Neural crest cell (in vitro differentiated cells): ENCODE data around the gene RITA1. TPM values are rescaled to one million over a fixed set of nuclear protein-coding genes. Genes with fewer than 3 reads are reported as not detected.

ENCODE experiments used
- DNase-seq: peaks from one replicate; pipeline ENCODE4 v3.0.0; 2021; ENCODE audit warnings: low read depth, mixed read lengths, low spot score
- H3K27ac Mint-ChIP-seq: one replicate; pipeline ENCODE4 v1.8.0; 2021; ENCODE audit warnings: mild to moderate bottlenecking, mixed read lengths; ENCODE audit not compliant: unreplicated experiment
- H3K27me3 Mint-ChIP-seq: 2 replicates; pipeline ENCODE4 v1.8.0; 2021; ENCODE audit warnings: low read depth, mild to moderate bottlenecking, mixed read lengths
- H3K36me3 Mint-ChIP-seq: 2 replicates; pipeline ENCODE4 v1.8.0; 2021; ENCODE audit warnings: low read depth, mild to moderate bottlenecking, mixed read lengths
- H3K4me1 Mint-ChIP-seq: 2 replicates; pipeline ENCODE4 v1.8.0; 2021; ENCODE audit warnings: mixed read lengths
- H3K4me3 Mint-ChIP-seq: one replicate; pipeline ENCODE4 v1.8.0; 2021; ENCODE audit warnings: mild to moderate bottlenecking, mixed read lengths
- H3K9me3 Mint-ChIP-seq: 2 replicates; pipeline ENCODE4 v1.8.0; 2021; ENCODE audit warnings: mixed read lengths
- CTCF ChIP-seq: fragments of 200-600 bp; sonication (generic); conservative IDR thresholded peaks from 2 replicates; pipeline ENCODE4 v1.5.0; 2021; ENCODE audit warnings: antibody characterized with exemption, mild to moderate bottlenecking
- total RNA-seq: library from RNA; stranded (reverse); gene quantifications from 2 replicates; pipeline ENCODE4 v1.2.1, GENCODE V29; 2021

RITA1 gene
- total RNA-seq, 1 donor from 2014 or later: 20.1 TPM

- peaks cover 21% of the 10 kb centered on the region for H3K4me1 Mint-ChIP-seq
- peak overlapping the region; percentile 91 for H3K27ac Mint-ChIP-seq
- TF ChIP-seq CTCF: no peak
- peaks cover 4% of the 10 kb centered on the region for H3K36me3 Mint-ChIP-seq
- H3K27me3 Mint-ChIP-seq: no peaks in the 10 kb centered on the region
- H3K4me3 Mint-ChIP-seq: peak overlapping the region; percentile 96
- no peak for DNase-seq
- H3K9me3 Mint-ChIP-seq: no peaks in the 10 kb centered on the region
Observed at GRCh38 chr12:113184098-113184899, 1.2 kb upstream of the RITA1 start.

- H3K27ac Mint-ChIP-seq: peak overlapping the region; percentile 91
Observed at GRCh38 chr12:113184900-113185179, 681 bp upstream of the RITA1 start.

GRCh38 chr12:113186033-113186365 is 478 bp downstream of the RITA1 start:
- DNase-seq: no peak
- H3K4me1 Mint-ChIP-seq: peaks cover 28% of the 10 kb centered on the region
- peak overlapping the region; percentile 43 for H3K27ac Mint-ChIP-seq
- H3K9me3 Mint-ChIP-seq: no peaks in the 10 kb centered on the region
- TF ChIP-seq CTCF: no peak
- H3K4me3 Mint-ChIP-seq: peak overlapping the region; percentile 96
- peaks cover 10% of the 10 kb centered on the region for H3K36me3 Mint-ChIP-seq
- no peaks in the 10 kb centered on the region for H3K27me3 Mint-ChIP-seq

More at GRCh38 chr12:113184900-113185179, 681 bp upstream of the RITA1 start:
- peaks cover 4% of the 10 kb centered on the region for H3K36me3 Mint-ChIP-seq
- peak; percentile 80 for DNase-seq
- H3K4me3 Mint-ChIP-seq: peak overlapping the region; percentile 96
- H3K27me3 Mint-ChIP-seq: no peaks in the 10 kb centered on the region
- no peaks in the 10 kb centered on the region for H3K9me3 Mint-ChIP-seq
- TF ChIP-seq CTCF: no peak
- H3K4me1 Mint-ChIP-seq: peaks cover 21% of the 10 kb centered on the region

- H3K36me3 Mint-ChIP-seq: peaks cover 10% of the 10 kb centered on the region
- H3K27ac Mint-ChIP-seq: peak overlapping the region; percentile 37
- no peak for TF ChIP-seq CTCF
- peak overlapping the region; percentile 96 for H3K4me3 Mint-ChIP-seq
- peaks cover 28% of the 10 kb centered on the region for H3K4me1 Mint-ChIP-seq
- no peaks in the 10 kb centered on the region for H3K27me3 Mint-ChIP-seq
- no peaks in the 10 kb centered on the region for H3K9me3 Mint-ChIP-seq
- DNase-seq: no peak
Observed at GRCh38 chr12:113186666-113187325, 1.3 kb downstream of the RITA1 start.

- DNase-seq: no peak
- Mint-ChIP-seq H3K4me1 (peaks cover 40% of the 10 kb centered on the region), H3K36me3 (peaks cover 10% of the 10 kb centered on the region), H3K27ac (no peak overlapping the region), H3K9me3 (no peaks in the 10 kb centered on the region), H3K27me3 (no peaks in the 10 kb centered on the region), H3K4me3 (no peak overlapping the region)
- no peak for TF ChIP-seq CTCF
Observed at GRCh38 chr12:113189361-113189760, 3.8 kb downstream of the RITA1 start.
